IMR-90 (cell line): ENCODE measurements around the gene APOB. TPM values are rescaled to one million over a fixed set of nuclear protein-coding genes. Genes with fewer than 3 reads are reported as not detected.

ENCODE experiments used
- ATAC-seq: fragments of 200-7000 bp; cut with Tn5 transposase; 2 replicates; pipeline ENCODE4 v1.9.1; 2020; ENCODE audit warnings: low read depth, mild to moderate bottlenecking, moderate library complexity
- BruUV-seq: library from RNA; stranded (reverse); fragments of 400-500 nt; replicated peaks from 2 replicates; lab custom pipeline; 2021; lab: Mats Ljungman, UMichigan
- CTCF ChIA-PET: fragments of 300-600 bp; formaldehyde crosslinking; extraction: SDS; loops from one replicate; lab custom pipeline; 2021; ENCODE audit warnings: antibody characterized with exemption; lab: Yijun Ruan, JAX
- POLR2A ChIA-PET: fragments of 300-600 bp; sonication (Branson Sonifier 250); formaldehyde crosslinking; loops from one replicate; lab custom pipeline; 2022; ENCODE audit warnings: antibody characterized with exemption; ENCODE audit not compliant: unreplicated experiment; lab: Charles Lee
- DNase-seq: peaks from one replicate; pipeline ENCODE4 v3.0.0; 2013
- H2AFZ ChIP-seq: replicated peaks from 2 replicates; pipeline ENCODE3; 2013; ENCODE audit warnings: low read length, mild to moderate bottlenecking; ENCODE audit not compliant: poor library complexity
- H2AK5ac ChIP-seq: 2 replicates; pipeline ENCODE4 v1.6.1; 2013; ENCODE audit warnings: low read depth, low read length, inconsistent platforms
- H2AK9ac ChIP-seq: replicated peaks from 2 replicates; pipeline ENCODE3; 2013; ENCODE audit warnings: mild to moderate bottlenecking, low read depth, low read length, moderate library complexity; ENCODE audit not compliant: poor library complexity
- H2BK120ac ChIP-seq: 2 replicates; pipeline ENCODE4 v1.6.1; 2013; ENCODE audit warnings: low read depth, low read length, inconsistent platforms
- H2BK15ac ChIP-seq: 3 replicates; pipeline ENCODE4 v1.6.1; 2013; ENCODE audit warnings: low read depth, low read length, inconsistent platforms
- H2BK20ac ChIP-seq: 2 replicates; pipeline ENCODE4 v1.6.1; 2013; ENCODE audit warnings: low read depth, mild to moderate bottlenecking, inconsistent platforms, low read length, moderate library complexity
- H2BK5ac ChIP-seq: 2 replicates; pipeline ENCODE4 v1.6.1; 2013; ENCODE audit warnings: mild to moderate bottlenecking, low read depth, low read length, inconsistent platforms; ENCODE audit not compliant: poor library complexity, severe bottlenecking
- H3K14ac ChIP-seq: replicated peaks from 2 replicates; pipeline ENCODE4 v1.6.1; 2013; ENCODE audit warnings: low read depth, low read length, inconsistent platforms
- H3K18ac ChIP-seq: 2 replicates; pipeline ENCODE4 v1.6.1; 2013; ENCODE audit warnings: low read depth, low read length, control low read depth
- H3K23ac ChIP-seq: 2 replicates; pipeline ENCODE4 v1.6.1; 2013; ENCODE audit warnings: low read depth, low read length, inconsistent platforms
- H3K27ac ChIP-seq: 2 replicates; pipeline ENCODE4 v1.5.1; 2013; ENCODE audit warnings: mild to moderate bottlenecking, control low read depth, low read length; ENCODE audit not compliant: insufficient read depth
- H3K27me3 ChIP-seq: 2 replicates; pipeline ENCODE4 v1.6.1; 2013; ENCODE audit warnings: low read length; ENCODE audit not compliant: control insufficient read depth, insufficient read depth
- H3K36me3 ChIP-seq: 2 replicates; pipeline ENCODE4 v1.6.1; 2013; ENCODE audit warnings: low read length, mixed read lengths; ENCODE audit not compliant: control insufficient read depth, insufficient read depth
- H3K4ac ChIP-seq: 2 replicates; pipeline ENCODE4 v1.6.1; 2013; ENCODE audit warnings: low read depth, low read length, inconsistent platforms
- H3K4me1 ChIP-seq: 2 replicates; pipeline ENCODE4 v1.6.1; 2013; ENCODE audit warnings: low read length, mixed read lengths; ENCODE audit not compliant: control insufficient read depth, insufficient read depth
- H3K4me2 ChIP-seq: 2 replicates; pipeline ENCODE4 v1.6.1; 2013; ENCODE audit warnings: low read depth, mild to moderate bottlenecking, control low read depth, low read length, moderate library complexity
- H3K4me3 ChIP-seq: 2 replicates; pipeline ENCODE4 v1.5.1; 2013; ENCODE audit warnings: low read depth, mild to moderate bottlenecking, control low read depth, low read length, moderate library complexity; ENCODE audit not compliant: insufficient read depth
- H3K56ac ChIP-seq: 2 replicates; pipeline ENCODE4 v1.6.1; 2013; ENCODE audit warnings: low read length, inconsistent platforms; ENCODE audit not compliant: insufficient read depth; ENCODE audit errors: extremely low read depth
- H3K79me1 ChIP-seq, 2 experiments: 2 replicates each; pipeline ENCODE4 v1.6.1; 2013; ENCODE audit warnings: low read length in 2 of 2, inconsistent platforms in 1 of 2, low read depth in 1 of 2
- H3K9ac ChIP-seq: 2 replicates; pipeline ENCODE4 v1.6.1; 2013; ENCODE audit warnings: low read depth, low read length, control low read depth
- H3K9me1 ChIP-seq: 2 replicates; pipeline ENCODE4 v1.6.1; 2013; ENCODE audit warnings: low read length, inconsistent platforms; ENCODE audit not compliant: insufficient read depth
- H3K9me3 ChIP-seq: 2 replicates; pipeline ENCODE4 v1.6.1; 2013; ENCODE audit warnings: low read length; ENCODE audit not compliant: control insufficient read depth, insufficient read depth
- H4K20me1 ChIP-seq: 2 replicates; pipeline ENCODE4 v1.6.1; 2013; ENCODE audit warnings: low read length, inconsistent platforms; ENCODE audit not compliant: insufficient read depth
- H4K5ac ChIP-seq: 2 replicates; pipeline ENCODE4 v1.6.1; 2013; ENCODE audit warnings: mild to moderate bottlenecking, low read depth, low read length, control low read depth
- H4K8ac ChIP-seq, 2 experiments: 2 replicates each; pipeline ENCODE4 v1.6.1; 2013; ENCODE audit warnings: low read depth in 2 of 2, low read length in 2 of 2, control low read depth in 1 of 2, inconsistent platforms in 1 of 2
- H4K91ac ChIP-seq: 2 replicates; pipeline ENCODE4 v1.6.1; 2013; ENCODE audit warnings: low read depth, low read length, inconsistent platforms; ENCODE audit not compliant: insufficient read depth
- BHLHE40 ChIP-seq: fragments of 150-350 bp; IDR thresholded peaks from 2 replicates; pipeline ENCODE4 v1.6.1; 2016; ENCODE audit warnings: mild to moderate bottlenecking, low read depth, low read length
- CEBPB ChIP-seq: IDR thresholded peaks from 2 replicates; pipeline ENCODE4 v1.6.1; 2012; ENCODE audit warnings: low read depth, low read length, improper control_type of control experiment
- CHD1 ChIP-seq: IDR thresholded peaks from 2 replicates; pipeline ENCODE4 v1.6.1; 2012; ENCODE audit warnings: low read depth, low read length, improper control_type of control experiment
- FOS ChIP-seq: fragments of 150-350 bp; IDR thresholded peaks from 2 replicates; pipeline ENCODE4 v1.6.1; 2016; ENCODE audit warnings: low read depth, low read length
- MAFK ChIP-seq: IDR thresholded peaks from 2 replicates; pipeline ENCODE4 v1.6.1; 2012; ENCODE audit warnings: low read depth, low read length, improper control_type of control experiment
- MAZ ChIP-seq: IDR thresholded peaks from 2 replicates; pipeline ENCODE4 v1.6.1; 2012; ENCODE audit warnings: low read depth, mild to moderate bottlenecking, low read length, improper control_type of control experiment, moderate library complexity, borderline replicate concordance
- MXI1 ChIP-seq: IDR thresholded peaks from 2 replicates; pipeline ENCODE4 v1.6.1; 2012; ENCODE audit warnings: low read depth, mild to moderate bottlenecking, low read length, moderate library complexity, borderline replicate concordance
- NFE2L2 ChIP-seq: fragments of 150-350 bp; IDR thresholded peaks from 2 replicates; pipeline ENCODE4 v1.6.1; 2016; ENCODE audit warnings: low read depth, mild to moderate bottlenecking, low read length
- RCOR1 ChIP-seq: IDR thresholded peaks from 2 replicates; pipeline ENCODE4 v1.6.1; 2012; ENCODE audit warnings: mild to moderate bottlenecking, low read length, improper control_type of control experiment; ENCODE audit not compliant: insufficient replicate concordance
- RFX5 ChIP-seq: IDR thresholded peaks from 2 replicates; pipeline ENCODE4 v1.8.0; 2012; ENCODE audit warnings: low read depth, mild to moderate bottlenecking, low read length, moderate library complexity
- WGBS, 2 experiments: methylation state at CpG; one replicate each; pipeline versions ENCODE4 v1.1.5 to v1.1.7; 2013; ENCODE audit warnings: missing lambda C conversion rate in 2 of 2; ENCODE audit not compliant: insufficient read length in 1 of 2; ENCODE audit errors: extremely low coverage in 2 of 2; 5-methylcytosine and 5-hydroxymethylcytosine counted together
- dilution Hi-C: fragments of 300-500 bp; cut with HindIII; formaldehyde crosslinking; loops from one replicate; pipeline ENCODE4 v1.14.3; 2018; ENCODE audit warnings: low sequenced_read_pairs; ENCODE audit not compliant: unreplicated experiment
- in situ Hi-C: fragments of 300-500 bp; cut with MboI; formaldehyde crosslinking; loops from 3 replicates; pipeline ENCODE4 v1.14.3; 2019; ENCODE audit warnings: low sequenced_read_pairs, inconsistent platforms, mixed read lengths
- intact Hi-C: fragments of 100-400 bp; cut with micrococcal nuclease; formaldehyde crosslinking; loops from 2 replicates; pipeline ENCODE4 v1.10.0; 2022
- polyA plus RNA-seq, 3 experiments: library from polyadenylated mRNA; depleted of rRNA; stranded (reverse); fragments of >200 nt; gene quantifications; 2 replicates each; pipeline ENCODE4 v1.2.3, GENCODE V29; 2012; ENCODE audit warnings: low replicate concordance in 1 of 3
- total RNA-seq: library from RNA; depleted of rRNA; stranded (reverse); fragments of >200 nt; gene quantifications from 2 replicates; pipeline ENCODE4 v1.2.3, GENCODE V29; 2012
- TF ChIP-seq, protein P1 (sequence below): conservative IDR thresholded peaks from 2 replicates; pipeline ENCODE4 v1.5.1; 2012; ENCODE audit warnings: mild to moderate bottlenecking, low read depth, low read length, improper control_type of control experiment
- TF ChIP-seq, protein P2 (sequence below): fragments of 150-350 bp; IDR thresholded peaks from 2 replicates; pipeline ENCODE4 v1.6.1; 2016; ENCODE audit warnings: low read depth, mild to moderate bottlenecking, low read length, moderate library complexity, borderline replicate concordance

The APOB gene
- total and polyA plus RNA-seq, 2 of the 4 experiments (the other 2 are of a cell fraction), result under 0.01 TPM; not detected in 1

GRCh38 chr2:21072477-21073242, 28.8 kb upstream of the APOB start:
- H3K36me3 ChIP-seq, result no peaks in the 10 kb centered on the region
- dilution Hi-C loops (no loop called here), intact Hi-C loops (no loop called here), in situ Hi-C loops (no loop called here)
- H3K9me3 ChIP-seq, result no peaks in the 10 kb centered on the region
- no peak overlapping the region for H2BK5ac ChIP-seq
- POLR2A ChIA-PET, result no interaction called here
- no peak overlapping the region for H2BK15ac ChIP-seq
- H3K9ac ChIP-seq, result no peak overlapping the region
- no peak overlapping the region for H2BK120ac ChIP-seq
- no peak overlapping the region for H4K5ac ChIP-seq
- H3K4me2 ChIP-seq, result no peak overlapping the region
- no peak overlapping the region for H3K27ac ChIP-seq
- TF ChIP-seq RFX5, result no peak
- no peak for TF ChIP-seq MAZ
- TF ChIP-seq CEBPB, result no peak
- no peak for TF ChIP-seq NFE2L2
- TF ChIP-seq, protein P1, sequence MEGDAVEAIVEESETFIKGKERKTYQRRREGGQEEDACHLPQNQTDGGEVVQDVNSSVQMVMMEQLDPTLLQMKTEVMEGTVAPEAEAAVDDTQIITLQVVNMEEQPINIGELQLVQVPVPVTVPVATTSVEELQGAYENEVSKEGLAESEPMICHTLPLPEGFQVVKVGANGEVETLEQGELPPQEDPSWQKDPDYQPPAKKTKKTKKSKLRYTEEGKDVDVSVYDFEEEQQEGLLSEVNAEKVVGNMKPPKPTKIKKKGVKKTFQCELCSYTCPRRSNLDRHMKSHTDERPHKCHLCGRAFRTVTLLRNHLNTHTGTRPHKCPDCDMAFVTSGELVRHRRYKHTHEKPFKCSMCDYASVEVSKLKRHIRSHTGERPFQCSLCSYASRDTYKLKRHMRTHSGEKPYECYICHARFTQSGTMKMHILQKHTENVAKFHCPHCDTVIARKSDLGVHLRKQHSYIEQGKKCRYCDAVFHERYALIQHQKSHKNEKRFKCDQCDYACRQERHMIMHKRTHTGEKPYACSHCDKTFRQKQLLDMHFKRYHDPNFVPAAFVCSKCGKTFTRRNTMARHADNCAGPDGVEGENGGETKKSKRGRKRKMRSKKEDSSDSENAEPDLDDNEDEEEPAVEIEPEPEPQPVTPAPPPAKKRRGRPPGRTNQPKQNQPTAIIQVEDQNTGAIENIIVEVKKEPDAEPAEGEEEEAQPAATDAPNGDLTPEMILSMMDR, result no peak
- no peak for TF ChIP-seq BHLHE40
- no peak for TF ChIP-seq FOS
- no peak for TF ChIP-seq CHD1
- TF ChIP-seq, protein P2, sequence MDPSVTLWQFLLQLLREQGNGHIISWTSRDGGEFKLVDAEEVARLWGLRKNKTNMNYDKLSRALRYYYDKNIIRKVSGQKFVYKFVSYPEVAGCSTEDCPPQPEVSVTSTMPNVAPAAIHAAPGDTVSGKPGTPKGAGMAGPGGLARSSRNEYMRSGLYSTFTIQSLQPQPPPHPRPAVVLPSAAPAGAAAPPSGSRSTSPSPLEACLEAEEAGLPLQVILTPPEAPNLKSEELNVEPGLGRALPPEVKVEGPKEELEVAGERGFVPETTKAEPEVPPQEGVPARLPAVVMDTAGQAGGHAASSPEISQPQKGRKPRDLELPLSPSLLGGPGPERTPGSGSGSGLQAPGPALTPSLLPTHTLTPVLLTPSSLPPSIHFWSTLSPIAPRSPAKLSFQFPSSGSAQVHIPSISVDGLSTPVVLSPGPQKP, result no peak
- TF ChIP-seq MAFK, result no peak
- TF ChIP-seq MXI1, result no peak
- no peak for TF ChIP-seq RCOR1
- no peak overlapping the region for H2AFZ ChIP-seq
- H4K91ac ChIP-seq, result no peak overlapping the region
- 0% methylated on average over 1 of the region's 4 CpGs; no CpG with 5 or more reads in 1 of the 2 experiments for WGBS, 2 experiments
- DNase-seq (no peak), ATAC-seq (no peak)
- no peak overlapping the region for H2AK9ac ChIP-seq
- no TSS peak for BruUV-seq
- H2BK20ac ChIP-seq, result no peak overlapping the region
- H3K18ac ChIP-seq, result no peak overlapping the region
- no peaks in the 10 kb centered on the region for H3K27me3 ChIP-seq
- H2AK5ac ChIP-seq, result no peak overlapping the region
- CTCF ChIA-PET, result no interaction called here
- no peak overlapping the region for H3K14ac ChIP-seq
- no peak overlapping the region for H3K23ac ChIP-seq
- H3K4me3 ChIP-seq, result no peak overlapping the region
- no peak overlapping the region for H4K8ac ChIP-seq
- H3K9me1 ChIP-seq, result no peaks in the 10 kb centered on the region
- no peak overlapping the region for H3K56ac ChIP-seq
- H4K20me1 ChIP-seq, result no peaks in the 10 kb centered on the region
- no peak overlapping the region for H3K4ac ChIP-seq
- no peaks in the 10 kb centered on the region for H3K79me1 ChIP-seq
- no peaks in the 10 kb centered on the region for H3K4me1 ChIP-seq
